Measurements from ENCODE around the gene ADAM33.

ADAM33 gene, protein sequence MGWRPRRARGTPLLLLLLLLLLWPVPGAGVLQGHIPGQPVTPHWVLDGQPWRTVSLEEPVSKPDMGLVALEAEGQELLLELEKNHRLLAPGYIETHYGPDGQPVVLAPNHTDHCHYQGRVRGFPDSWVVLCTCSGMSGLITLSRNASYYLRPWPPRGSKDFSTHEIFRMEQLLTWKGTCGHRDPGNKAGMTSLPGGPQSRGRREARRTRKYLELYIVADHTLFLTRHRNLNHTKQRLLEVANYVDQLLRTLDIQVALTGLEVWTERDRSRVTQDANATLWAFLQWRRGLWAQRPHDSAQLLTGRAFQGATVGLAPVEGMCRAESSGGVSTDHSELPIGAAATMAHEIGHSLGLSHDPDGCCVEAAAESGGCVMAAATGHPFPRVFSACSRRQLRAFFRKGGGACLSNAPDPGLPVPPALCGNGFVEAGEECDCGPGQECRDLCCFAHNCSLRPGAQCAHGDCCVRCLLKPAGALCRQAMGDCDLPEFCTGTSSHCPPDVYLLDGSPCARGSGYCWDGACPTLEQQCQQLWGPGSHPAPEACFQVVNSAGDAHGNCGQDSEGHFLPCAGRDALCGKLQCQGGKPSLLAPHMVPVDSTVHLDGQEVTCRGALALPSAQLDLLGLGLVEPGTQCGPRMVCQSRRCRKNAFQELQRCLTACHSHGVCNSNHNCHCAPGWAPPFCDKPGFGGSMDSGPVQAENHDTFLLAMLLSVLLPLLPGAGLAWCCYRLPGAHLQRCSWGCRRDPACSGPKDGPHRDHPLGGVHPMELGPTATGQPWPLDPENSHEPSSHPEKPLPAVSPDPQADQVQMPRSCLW

GRCh38 chr20:3681931-3682781 is at the start of gene ADAM33:
Gene ADAM33 (minus strand): TSS chr20:3682010. CDS start chr20:3682004, 6 bp downstream.
- no peak for DNase-seq (ENCODE audit: low read depth)

DNA sequence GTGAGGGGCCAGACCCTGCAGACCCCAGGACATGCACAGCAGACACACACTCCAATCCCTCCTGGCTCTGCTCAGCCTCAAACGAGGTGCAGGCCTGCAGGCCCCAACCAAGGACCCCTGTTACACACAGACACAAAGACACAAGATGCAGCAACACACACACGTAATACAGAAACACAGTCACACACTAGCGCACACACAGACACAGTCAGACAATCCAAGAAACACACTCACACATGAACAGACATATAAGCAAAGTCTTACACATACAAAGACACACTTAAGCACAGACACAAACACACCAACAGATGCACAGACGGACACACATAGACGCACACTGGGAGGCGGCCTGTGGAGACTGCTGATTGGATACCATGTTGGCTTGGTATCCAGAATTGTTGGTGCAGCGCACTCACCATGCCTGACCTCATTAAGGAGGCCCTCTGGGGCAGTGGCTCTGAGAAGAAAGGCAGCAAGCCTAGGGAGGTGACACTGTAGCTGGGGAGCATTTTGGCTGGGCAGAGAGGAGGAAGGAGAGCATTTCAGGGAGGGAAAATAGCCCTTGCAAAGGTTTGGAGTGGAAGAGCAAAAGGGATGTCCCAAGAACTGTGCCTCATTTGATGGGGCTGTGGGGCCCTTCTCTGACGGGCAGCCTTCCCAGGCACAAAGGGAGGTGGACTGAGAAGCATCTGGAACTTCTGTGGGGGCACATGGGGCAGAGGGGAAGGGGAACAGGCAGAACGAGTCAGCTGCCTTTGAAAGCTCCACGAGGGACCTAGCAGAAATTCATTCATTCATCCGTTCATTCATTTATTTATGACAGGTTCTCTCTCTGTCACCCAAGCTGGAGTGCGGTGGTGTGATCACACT is 49.2 kb upstream of the ADAM33 start:
- DNase-seq (ENCODE audit: low read depth), result no peak

GRCh38 chr20:3729811-3730540 is 48.2 kb upstream of the ADAM33 start:
- DNase-seq (ENCODE audit: low read depth), result no peak

DNA sequence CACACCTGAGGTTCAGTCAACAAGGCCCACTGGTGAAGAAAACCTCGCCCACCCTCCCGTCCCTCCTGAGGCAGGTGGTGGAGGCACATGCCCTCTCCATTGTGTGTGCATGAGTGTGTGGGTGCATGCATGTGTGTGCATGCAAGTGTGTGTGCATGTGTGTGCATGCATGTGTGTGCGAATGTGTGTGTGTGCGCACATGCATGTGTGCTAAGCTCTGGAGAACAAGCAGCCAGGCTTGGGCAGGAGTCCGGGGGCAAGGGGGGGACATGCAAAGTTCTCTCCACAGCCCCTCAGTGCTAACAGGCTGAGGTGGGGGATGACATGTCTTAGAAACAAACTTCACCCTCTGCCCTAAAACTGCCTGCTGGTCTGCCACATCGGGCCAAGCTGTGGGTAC is 47.6 kb upstream of the ADAM33 start:
- DNase-seq (ENCODE audit: low read depth), result no peak

DNA sequence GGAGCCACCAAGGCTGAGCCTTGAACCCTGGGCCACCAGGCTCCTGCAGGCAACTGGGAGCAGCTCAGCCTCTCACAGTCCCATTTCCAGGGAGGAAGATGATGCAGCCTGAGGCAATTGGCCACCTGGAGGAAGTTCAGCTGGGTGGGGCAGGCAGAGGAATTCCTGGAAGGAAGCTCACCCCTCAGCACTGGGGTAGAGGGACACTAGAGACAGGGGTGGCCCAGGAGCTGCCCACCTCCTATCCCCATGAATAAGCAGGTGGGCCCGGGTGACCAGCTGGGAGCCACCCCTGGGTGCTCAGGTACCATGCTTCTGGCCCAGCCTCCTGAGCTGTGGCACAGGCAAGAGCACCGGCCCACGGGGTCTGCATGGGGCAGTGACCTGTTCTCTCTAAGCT is 47.1 kb upstream of the ADAM33 start:
- no peak for DNase-seq (ENCODE audit: low read depth)

- DNase-seq (ENCODE audit: low read depth), result no peak
Observed at GRCh38 chr20:3728354-3728753, 46.5 kb upstream of the ADAM33 start.

- no peak for DNase-seq (ENCODE audit: low read depth)
Observed at GRCh38 chr20:3727401-3728021, 45.7 kb upstream of the ADAM33 start.

DNA sequence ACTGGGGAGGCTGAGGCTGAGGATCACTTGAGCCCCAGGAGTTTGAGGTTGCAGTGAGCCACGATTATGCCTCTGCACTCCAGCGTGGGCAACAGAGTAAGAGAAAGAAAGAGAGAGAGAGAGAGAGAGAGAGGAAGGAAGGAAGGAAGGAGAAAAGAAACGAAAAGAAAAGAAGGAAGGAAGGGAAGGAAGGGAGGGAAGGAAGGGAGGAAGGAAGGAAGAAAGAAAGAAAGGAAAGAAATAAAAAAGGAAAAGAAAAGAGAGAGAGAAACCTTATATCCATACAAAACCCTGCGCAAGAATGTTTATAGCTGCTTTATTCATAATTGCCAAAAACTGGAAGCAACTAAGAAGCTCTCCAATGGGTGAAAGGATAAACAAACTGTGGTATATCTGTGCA is 42.5 kb upstream of the ADAM33 start:
- DNase-seq (ENCODE audit: low read depth), result no peak

DNA sequence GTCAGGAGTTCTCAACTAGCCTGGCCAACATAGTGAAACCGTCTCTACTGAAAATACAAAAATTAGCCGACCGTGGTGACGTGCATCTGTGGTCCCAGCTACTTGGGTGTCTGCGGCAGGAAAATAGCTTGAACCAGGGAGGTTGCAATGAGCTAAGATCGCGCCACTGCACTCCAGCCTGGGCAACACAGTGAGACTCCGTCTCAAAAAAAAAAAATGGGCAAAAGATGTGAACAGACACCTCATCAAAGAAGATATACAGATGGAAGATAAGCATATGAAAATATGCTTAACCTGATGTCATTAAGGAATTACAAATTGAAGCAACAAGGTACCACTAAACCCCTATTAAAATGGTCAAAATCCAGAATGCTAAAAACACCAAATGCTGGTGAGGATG is 41.5 kb upstream of the ADAM33 start:
- DNase-seq (ENCODE audit: low read depth), result no peak

DNA sequence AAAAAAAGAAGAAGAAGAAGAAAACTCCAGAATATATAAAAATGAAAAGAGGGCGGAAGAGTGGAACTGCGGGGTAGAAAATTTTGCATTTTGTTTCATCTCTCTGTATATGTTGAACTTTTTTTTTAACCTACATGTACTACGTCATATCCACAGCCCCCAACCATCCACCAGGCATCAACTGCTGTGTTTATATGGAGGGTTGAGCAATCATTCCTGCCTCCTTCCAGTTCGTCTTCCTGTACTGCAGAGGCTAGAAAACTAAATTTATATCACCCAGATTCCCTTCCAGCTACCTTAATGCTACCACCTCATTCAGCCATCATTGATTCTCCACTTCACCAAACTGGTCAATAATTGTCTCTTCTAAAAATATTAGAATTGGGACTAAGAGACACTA is 40.1 kb upstream of the ADAM33 start:
- no peak for DNase-seq (ENCODE audit: low read depth)

DNA sequence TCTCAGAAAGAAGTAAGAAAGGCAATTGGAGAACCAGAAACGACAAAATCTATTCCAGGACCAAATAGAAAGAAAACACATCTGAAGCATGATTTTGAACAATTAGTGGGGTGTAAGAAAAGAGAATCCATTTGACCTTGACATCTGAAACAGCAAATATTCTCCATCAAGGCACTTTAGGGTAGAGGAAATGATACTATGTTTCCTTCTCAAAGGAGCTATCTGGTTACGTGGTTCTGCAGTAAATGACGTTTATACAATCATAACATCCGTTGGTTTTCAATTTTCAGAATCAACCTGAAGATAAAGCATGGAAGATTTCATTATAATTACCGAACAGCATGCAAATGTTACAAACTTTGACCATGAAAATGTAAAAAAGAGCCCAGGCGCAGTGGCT is 38.8 kb upstream of the ADAM33 start:
- no peak for DNase-seq (ENCODE audit: low read depth)

- no peak for DNase-seq (ENCODE audit: low read depth)
Observed at GRCh38 chr20:3720068-3720467, 38.3 kb upstream of the ADAM33 start.

DNA sequence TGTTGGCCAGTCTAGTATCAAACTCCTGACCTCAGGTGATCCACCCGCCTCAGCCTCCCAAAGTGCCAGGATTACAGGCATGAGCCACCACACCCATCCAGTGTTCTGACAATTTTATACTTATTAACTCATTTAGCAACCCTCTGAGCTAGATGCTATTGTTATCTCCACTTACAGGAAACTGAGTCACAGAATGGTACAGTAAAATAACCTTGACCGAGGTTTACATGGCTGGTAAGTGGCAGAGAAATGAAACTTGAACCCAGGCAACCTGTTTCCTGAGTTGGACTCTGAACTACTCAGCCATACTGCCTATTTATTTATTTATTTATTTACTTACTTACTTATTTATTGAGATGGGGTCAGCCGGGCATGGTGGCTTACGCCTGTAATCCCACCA is 37.2 kb upstream of the ADAM33 start:
- DNase-seq (ENCODE audit: low read depth), result no peak

DNA sequence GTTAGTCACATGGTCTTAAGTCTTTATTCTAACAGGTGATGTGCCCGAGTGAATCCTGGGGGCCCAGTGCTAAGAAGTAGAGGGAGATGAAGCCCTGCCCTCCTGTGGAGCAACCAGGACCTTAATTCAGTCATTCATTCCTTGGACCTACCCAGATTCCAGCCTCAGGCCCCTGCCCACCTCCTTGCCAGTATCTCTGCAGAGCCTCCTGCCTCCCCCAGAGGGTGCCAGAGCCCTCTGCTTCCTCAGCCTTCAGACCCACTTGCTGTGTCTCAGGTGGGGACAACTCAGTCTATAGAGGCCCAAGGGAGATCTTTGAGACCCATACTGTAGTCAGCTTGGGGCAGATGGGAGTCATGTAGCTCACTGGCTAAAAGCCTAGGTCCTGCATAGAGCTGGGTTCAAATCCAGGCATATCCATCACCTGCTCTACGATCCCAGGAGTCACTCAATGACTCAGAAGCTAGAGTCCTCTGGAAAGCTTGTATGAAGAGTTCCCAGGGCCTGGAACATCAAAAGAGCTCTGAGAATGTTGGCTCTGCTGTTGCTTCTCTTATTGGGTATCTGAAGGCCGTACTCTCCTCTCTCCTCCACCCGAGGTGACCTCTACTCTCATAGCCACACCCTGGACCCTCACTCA is 34.5 kb upstream of the ADAM33 start:
- no peak for DNase-seq (ENCODE audit: low read depth)

- no peak for DNase-seq (ENCODE audit: low read depth)
Observed at GRCh38 chr20:3714092-3714491, 32.3 kb upstream of the ADAM33 start.

- no peak for DNase-seq (ENCODE audit: low read depth)
Observed at GRCh38 chr20:3712279-3712873, 30.6 kb upstream of the ADAM33 start, which contains the start of gene SIGLEC1. Gene SIGLEC1 (minus strand): TSS chr20:3712600. CDS start chr20:3707128, 5,472 bp downstream.

DNA sequence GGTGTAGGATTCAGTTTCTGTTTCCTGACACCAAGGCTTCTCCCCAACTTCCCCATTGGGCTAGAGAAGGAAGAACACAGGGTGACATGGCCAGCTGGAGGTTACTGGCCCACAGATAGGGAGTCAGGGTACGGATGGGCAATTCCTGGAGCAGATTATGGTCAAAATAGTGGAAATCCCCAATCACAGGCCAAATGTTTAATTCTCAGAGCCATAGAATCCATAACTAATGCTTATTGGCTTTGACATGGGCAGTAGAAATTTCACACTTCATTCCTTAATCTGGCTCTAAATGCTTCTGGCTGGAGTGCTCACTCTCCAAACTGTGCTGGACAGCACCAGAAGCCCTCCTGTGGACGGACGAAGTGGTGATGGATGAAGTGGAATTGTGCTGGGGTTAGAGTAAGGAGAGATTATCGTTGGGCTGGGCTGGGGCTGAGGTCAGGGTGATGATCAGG is 29.7 kb upstream of the ADAM33 start:
- no peak for DNase-seq (ENCODE audit: low read depth)

DNA sequence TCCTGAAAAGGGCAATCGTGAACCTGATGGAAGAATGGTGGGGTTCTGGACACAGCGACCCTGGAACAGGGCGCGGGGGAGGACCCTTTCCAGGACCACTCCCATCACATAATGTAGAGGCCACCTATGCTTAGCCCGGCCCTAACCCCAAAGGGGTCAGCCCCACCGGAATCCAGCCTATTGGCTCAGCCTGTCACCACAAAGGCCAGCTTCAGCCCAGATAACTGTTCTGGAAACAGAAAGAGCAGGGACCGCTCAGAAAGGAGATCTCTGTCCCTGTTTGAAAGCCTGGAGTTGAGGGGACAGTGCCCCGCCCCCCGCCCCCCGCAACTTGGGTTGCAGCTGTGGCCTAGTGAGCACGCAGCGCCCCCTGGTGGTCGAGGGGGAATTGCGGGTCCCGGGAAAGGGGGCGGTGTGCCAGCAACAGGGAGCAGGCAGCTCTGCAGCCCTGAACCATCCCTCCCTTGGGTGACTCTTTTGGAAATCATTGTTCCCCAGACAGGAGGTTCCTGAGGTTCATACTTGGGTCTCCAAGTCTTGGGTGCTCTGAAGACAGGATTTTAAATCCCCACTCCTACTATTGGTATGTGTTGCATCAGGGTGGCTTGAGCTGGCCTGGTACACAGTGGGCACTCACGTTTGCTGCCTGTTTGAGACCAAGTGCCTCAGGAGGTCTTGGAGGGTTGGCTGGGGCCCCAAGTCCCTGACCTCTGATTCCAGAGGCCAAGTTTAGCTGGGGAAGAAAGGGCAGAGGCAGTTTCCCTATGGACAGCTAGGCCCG is 29.1 kb upstream of the ADAM33 start:
- peak; percentile 50 for DNase-seq (ENCODE audit: low read depth)

Measured in stimulated activated CD4-positive, alpha-beta T cell treated with anti-CD3 and anti-CD28 coated beads, Interleukin-2, amount 100 ng/mL, for 4 hours (primary cell).